Measurements from ENCODE around the gene MAMSTR. TPM values are rescaled to one million over a fixed set of nuclear protein-coding genes. Genes with fewer than 3 reads are reported as not detected.

The MAMSTR gene
- total and polyA plus RNA-seq, 9 of the 15 experiments (the other 6 are each of a cell fraction or from before 2014, with no cell fraction given): 0.08 to 1.00 (median 0.40) TPM; not detected in 1

DNA sequence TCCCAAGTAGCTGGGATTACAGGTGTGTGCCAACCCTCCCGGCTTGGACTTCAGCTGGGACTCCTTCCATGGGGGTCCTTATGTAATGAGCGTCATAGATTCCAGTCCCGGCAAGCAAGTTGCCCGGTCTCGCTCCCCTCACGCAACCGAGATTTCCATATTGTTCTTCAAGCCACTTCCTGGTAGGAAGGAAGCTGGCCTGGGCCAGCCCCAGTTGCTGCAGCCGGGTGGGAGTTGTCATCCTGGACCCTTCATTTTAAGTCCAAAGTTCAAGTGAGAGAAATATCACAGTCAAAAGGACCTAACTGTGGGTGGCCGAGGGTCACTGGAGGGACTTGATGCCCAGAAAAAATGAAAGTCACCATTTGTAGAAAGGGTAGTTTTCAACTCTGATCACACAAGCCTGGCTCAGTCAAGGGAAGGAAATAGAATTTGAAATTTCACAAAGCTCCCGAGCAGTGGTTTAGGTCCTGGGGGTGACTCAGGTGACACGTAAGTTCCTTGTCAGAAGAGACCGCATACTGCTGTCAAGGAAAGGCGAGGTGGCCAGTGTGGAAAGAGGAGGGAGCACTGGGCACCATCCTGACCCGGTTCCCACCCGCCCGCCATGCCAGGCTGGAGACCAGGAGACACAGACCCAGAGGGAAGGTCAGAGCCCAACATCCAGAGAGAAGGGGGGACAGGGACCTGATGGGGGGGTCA is 41.1 kb upstream of the MAMSTR start:
- H3K27me3 ChIP-seq (ENCODE audit: control insufficient read depth in 2 of 2, insufficient read depth in 2 of 2, low read length in 2 of 2): no peaks in the 10 kb centered on the region
- WGBS (ENCODE audit: insufficient coverage, low coverage, missing lambda C conversion rate): 69% methylated on average over 16 of the region's 16 CpGs
- H2AFZ ChIP-seq (ENCODE audit: low read depth, low read length): peak overlapping the region; percentile 72

DNA sequence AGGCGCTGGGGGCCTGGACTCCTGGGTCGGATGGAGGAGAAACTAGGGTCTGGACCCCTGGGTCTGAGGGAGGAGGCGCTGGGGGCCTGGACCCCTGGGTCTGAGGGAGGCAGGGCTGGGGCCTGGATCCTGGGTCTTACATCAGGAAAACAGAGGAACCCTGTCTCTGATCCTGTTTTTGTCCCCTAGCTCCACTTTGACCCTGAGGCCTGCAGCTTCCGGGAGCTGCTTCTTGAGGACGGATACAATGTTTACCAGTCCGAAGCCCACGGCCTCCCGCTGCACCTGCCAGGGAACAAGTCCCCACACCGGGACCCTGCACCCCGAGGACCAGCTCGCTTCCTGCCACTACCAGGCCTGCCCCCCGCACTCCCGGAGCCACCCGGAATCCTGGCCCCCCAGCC is 38.2 kb upstream of the MAMSTR start:
- Histone ChIP-seq H3K4me2 (ENCODE audit: insufficient read depth, low read length) (no peak overlapping the region), H3K9me3 (replicated peaks; ENCODE audit: control insufficient read depth, insufficient read depth, low read depth, low read length) (no peaks in the 10 kb centered on the region), H3K27ac (ENCODE audit: extremely low read depth, low read depth, low read length) (no peak overlapping the region), H3K4me3 (no peak overlapping the region), H3K27me3 (ENCODE audit: control insufficient read depth in 2 of 2, insufficient read depth in 2 of 2, low read length in 2 of 2) (no peaks in the 10 kb centered on the region), H3K9me1 (ENCODE audit: control insufficient read depth, insufficient read depth, low read length) (no peaks in the 10 kb centered on the region), H3K79me2 (ENCODE audit: control insufficient read depth, insufficient read depth, low read length) (peaks cover 6% of the 10 kb centered on the region; the same call in 1 of the 3 replicates), H3K36me3 (ENCODE audit: control insufficient read depth, insufficient read depth, low read length) (no peaks in the 10 kb centered on the region), H3K9ac (ENCODE audit: insufficient read depth in 1 of 2, low read depth in 2 of 2, low read length in 2 of 2) (peak overlapping the region in 1 of 2 experiments; percentile 53; a peak in 1 of 4 replicates), H2AFZ (ENCODE audit: low read depth, low read length) (no peak overlapping the region), H4K20me1 (replicated peaks; ENCODE audit: control insufficient read depth, insufficient read depth, low read length) (no peaks in the 10 kb centered on the region), H3K4me1 (replicated peaks in 1 of 2; ENCODE audit: control insufficient read depth in 2 of 2, insufficient read depth in 2 of 2, low read length in 2 of 2) (peaks cover 25 to 48% of the 10 kb centered on the region in 2 experiments)
- WGBS (ENCODE audit: insufficient coverage, low coverage, missing lambda C conversion rate): 80% methylated on average over 2 of the region's 14 CpGs
- ChIA-PET CTCF (ENCODE audit: low intra/inter-chr PET ratio) (no interaction called here), POLR2A (interaction anchor here (0.5 to 1.3 kb wide), 2 partner anchors 10 to 306 kb away, joined by 3 to 4 read pairs; no protein-coding TSS in a partner anchor)
- in situ Hi-C loops (cut with MboI): no loop called here
- TF ChIP-seq ZNF217 (CRISPR knock-in tag; IDR thresholded peaks at IDR 0.05): no peak
- no peak for TF ChIP-seq MYBL2 (IDR thresholded peaks at IDR 0.05; ENCODE audit: low read depth)
- TF ChIP-seq MYBL2 (CRISPR knock-in tag; IDR thresholded peaks at IDR 0.05; ENCODE audit: borderline replicate concordance): no peak
- TF ChIP-seq, protein P1, sequence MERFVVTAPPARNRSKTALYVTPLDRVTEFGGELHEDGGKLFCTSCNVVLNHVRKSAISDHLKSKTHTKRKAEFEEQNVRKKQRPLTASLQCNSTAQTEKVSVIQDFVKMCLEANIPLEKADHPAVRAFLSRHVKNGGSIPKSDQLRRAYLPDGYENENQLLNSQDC (CRISPR knock-in tag; IDR thresholded peaks at IDR 0.05): no peak
- no peak for TF ChIP-seq MAFF (IDR thresholded peaks at IDR 0.05; ENCODE audit: low read length)
- no peak for TF ChIP-seq JUNB (CRISPR knock-in tag; conservative IDR thresholded peaks at IDR 0.05)
- ATAC-seq: no peak
- FAIRE-seq: no peak
- DNase-seq (ENCODE audit: extremely low read depth in 1 of 4, low spot score in 3 of 4): no peak
- intact Hi-C loops (cut with micrococcal nuclease): no loop called here
- BruUV-seq (replicated peaks): no TSS peak

More for the DNA sequence above, 41.1 kb upstream of the MAMSTR start:
- BruUV-seq (replicated peaks): no TSS peak
- DNase-seq (ENCODE audit: extremely low read depth in 1 of 4, low spot score in 3 of 4): peak in 1 of 4 experiments; percentile 5
- no peak overlapping the region for H3K4me2 ChIP-seq (ENCODE audit: insufficient read depth, low read length)
- peak; percentile 70 for FAIRE-seq
- CTCF ChIA-PET (ENCODE audit: low intra/inter-chr PET ratio): no interaction called here
- POLR2A ChIA-PET: interaction anchor here (0.7 to 1.4 kb wide), 3 partner anchors 9 to 130 kb away, joined by 3 to 4 read pairs (median 3); no protein-coding TSS in a partner anchor
- H3K36me3 ChIP-seq (ENCODE audit: control insufficient read depth, insufficient read depth, low read length): no peaks in the 10 kb centered on the region
- H4K20me1 ChIP-seq (replicated peaks; ENCODE audit: control insufficient read depth, insufficient read depth, low read length): no peaks in the 10 kb centered on the region
- TF ChIP-seq CHCHD3 (CRISPR knock-in tag; IDR thresholded peaks at IDR 0.05) (no peak), TBP (optimal IDR thresholded peaks at IDR 0.05; ENCODE audit: low read depth, low read length) (peak; percentile 23), FOSL1 (tag; conservative IDR thresholded peaks at IDR 0.05) (peak; percentile 69), MEF2A (IDR thresholded peaks at IDR 0.05; ENCODE audit: control insufficient read depth, low read depth, low read length) (no peak)
- H3K4me1 ChIP-seq (replicated peaks in 1 of 2; ENCODE audit: control insufficient read depth in 2 of 2, insufficient read depth in 2 of 2, low read length in 2 of 2): peaks cover 8 to 27% of the 10 kb centered on the region in 2 experiments; a peak in 4 of 5 replicates
- no peaks in the 10 kb centered on the region for H3K9me1 ChIP-seq (ENCODE audit: control insufficient read depth, insufficient read depth, low read length)
- ATAC-seq: no peak
- in situ Hi-C loops (cut with MboI) (no loop called here), intact Hi-C loops (cut with micrococcal nuclease) (no loop called here)
- 0 out of 4 replicates have a peak overlapping the region, but pooled peaks of 1 of the 2 experiments have one; percentile 54 for H3K9ac ChIP-seq (ENCODE audit: insufficient read depth in 1 of 2, low read depth in 2 of 2, low read length in 2 of 2)
- no peaks in the 10 kb centered on the region for H3K9me3 ChIP-seq (replicated peaks; ENCODE audit: control insufficient read depth, insufficient read depth, low read depth, low read length)
- H3K27ac ChIP-seq (ENCODE audit: extremely low read depth, low read depth, low read length): no peak overlapping the region
- H3K79me2 ChIP-seq (ENCODE audit: control insufficient read depth, insufficient read depth, low read length): no peaks in the 10 kb centered on the region
- H3K4me3 ChIP-seq: no peak overlapping the region

Measured in K562 (cell line).